H1 (cell line): ENCODE data around the gene GJD2. TPM values are rescaled to one million over a fixed set of nuclear protein-coding genes. Genes with fewer than 3 reads are reported as not detected.

Source experiments
- CTCF ChIA-PET: fragments of 300-600 bp; sonication (Branson Sonifier 250); formaldehyde crosslinking; loops from one replicate; lab custom pipeline; 2021; ENCODE audit not compliant: partially characterized antibody; lab: Charles Lee
- POLR2A ChIA-PET: fragments of 300-600 bp; sonication (Branson Sonifier 250); formaldehyde crosslinking; loops from one replicate; lab custom pipeline; 2021; ENCODE audit warnings: inconsistent platforms; ENCODE audit not compliant: partially characterized antibody; lab: Charles Lee
- DNase-seq, 2 experiments: peaks; one replicate each; pipeline versions ENCODE4 v3.0.0 to v3.0.0-alpha.2; 2010 to 2022; ENCODE audit warnings: low spot score in 2 of 2, low read depth in 1 of 2, mixed read lengths in 1 of 2
- FAIRE-seq: peaks from 2 replicates; lab custom pipeline; 2011; peaks lifted over from hg19 to GRCh38; lab: Jason Lieb, UNC
- H2AFZ ChIP-seq: 2 replicates; pipeline ENCODE4 v1.8.1; 2012; ENCODE audit warnings: low read length, inconsistent platforms
- H2AK5ac ChIP-seq: 2 replicates; pipeline ENCODE4 v1.6.1; 2013; ENCODE audit warnings: low read depth, low read length
- H2BK120ac ChIP-seq: replicated peaks from 2 replicates; pipeline ENCODE3; 2013; ENCODE audit warnings: low read depth, low read length, inconsistent platforms
- H2BK12ac ChIP-seq: 2 replicates; pipeline ENCODE4 v1.6.1; 2013; ENCODE audit warnings: low read depth, low read length
- H2BK15ac ChIP-seq: 2 replicates; pipeline ENCODE4 v1.6.1; 2013; ENCODE audit warnings: low read length
- H2BK20ac ChIP-seq: 2 replicates; pipeline ENCODE4 v1.6.1; 2013; ENCODE audit warnings: low read length
- H2BK5ac ChIP-seq: 2 replicates; pipeline ENCODE4 v1.6.1; 2013; ENCODE audit warnings: low read depth, low read length
- H3K14ac ChIP-seq: 2 replicates; pipeline ENCODE4 v1.6.1; 2013; ENCODE audit warnings: inconsistent platforms; ENCODE audit not compliant: insufficient read length
- H3K18ac ChIP-seq: 2 replicates; pipeline ENCODE4 v1.6.1; 2013; ENCODE audit warnings: low read length; ENCODE audit errors: extremely low read depth
- H3K23ac ChIP-seq: 2 replicates; pipeline ENCODE4 v1.6.1; 2013; ENCODE audit warnings: inconsistent platforms; ENCODE audit not compliant: insufficient read length
- H3K23me2 ChIP-seq: 2 replicates; pipeline ENCODE4 v1.6.1; 2013; ENCODE audit warnings: low read depth, low read length
- H3K27ac ChIP-seq: 2 replicates; pipeline ENCODE4 v1.6.1; 2011; ENCODE audit warnings: low read depth, low read length, inconsistent platforms
- H3K27me3 ChIP-seq, 4 experiments: replicated peaks in 1 of 4; 1 replicate in 1 of 4; 2 replicates in 3 of 4; pipeline versions ENCODE4 v1.6.1 to v1.8.1; 2011 to 2013; ENCODE audit warnings: low read length in 3 of 4, mild to moderate bottlenecking in 3 of 4, inconsistent platforms in 2 of 4, mixed read lengths in 2 of 4, moderate library complexity in 1 of 4; ENCODE audit not compliant: control insufficient read depth in 3 of 4, insufficient read depth in 3 of 4; ENCODE audit errors: extremely low read depth in 1 of 4
- H3K36me3 ChIP-seq, 4 experiments: 2 replicates each; pipeline versions ENCODE4 v1.6.1 to v1.8.1; 2011 to 2013; ENCODE audit warnings: mild to moderate bottlenecking in 4 of 4, low read length in 3 of 4, moderate library complexity in 2 of 4, control low read depth in 1 of 4, inconsistent platforms in 1 of 4; ENCODE audit not compliant: insufficient read depth in 4 of 4, control insufficient read depth in 2 of 4
- H3K4ac ChIP-seq: replicated peaks from 2 replicates; pipeline ENCODE3; 2013; ENCODE audit warnings: low read length, low read depth, mixed read lengths, inconsistent platforms; ENCODE audit not compliant: insufficient read length
- H3K4me1 ChIP-seq, 4 experiments: replicated peaks in 1 of 4; 1 replicate in 1 of 4; 2 replicates in 3 of 4; pipeline versions ENCODE4 v1.6.1 to v1.8.1; 2011 to 2013; ENCODE audit warnings: low read length in 3 of 4, inconsistent platforms in 2 of 4, mixed read lengths in 1 of 4; ENCODE audit not compliant: insufficient read depth in 4 of 4, control insufficient read depth in 3 of 4
- H3K4me2 ChIP-seq, 2 experiments: 2 replicates each; pipeline versions ENCODE4 v1.6.1 to v1.8.1; 2011 to 2013; ENCODE audit warnings: low read depth in 2 of 2, low read length in 2 of 2, control low read depth in 1 of 2, inconsistent platforms in 1 of 2, mild to moderate bottlenecking in 1 of 2; ENCODE audit not compliant: insufficient read depth in 1 of 2
- H3K4me3 ChIP-seq, 4 experiments: fragments of 200-600, 300-600 bp in 1 of 4; sonication (generic), shearing (Covaris generic), sonication (Bioruptor Twin) in 1 of 4; 2 replicates each; pipeline versions ENCODE4 v1.5.1 to v1.8.1; 2011 to 2016; ENCODE audit warnings: low read length in 4 of 4, low read depth in 3 of 4, control low read depth in 2 of 4, inconsistent platforms in 2 of 4, mild to moderate bottlenecking in 2 of 4, mixed read lengths in 1 of 4, moderate library complexity in 1 of 4; ENCODE audit not compliant: insufficient read depth in 2 of 4; ENCODE audit errors: extremely low read depth in 1 of 4
- H3K56ac ChIP-seq: replicated peaks from 2 replicates; pipeline ENCODE3; 2013; ENCODE audit warnings: low read depth, mild to moderate bottlenecking, mixed read lengths, low read length, inconsistent platforms; ENCODE audit not compliant: insufficient read length
- H3K79me1 ChIP-seq: 2 replicates; pipeline ENCODE4 v1.6.1; 2013; ENCODE audit warnings: low read depth, low read length, control low read depth
- H3K79me2 ChIP-seq, 2 experiments: 2 replicates each; pipeline versions ENCODE4 v1.6.1 to v1.8.1; 2012 to 2013; ENCODE audit warnings: low read length in 2 of 2, mild to moderate bottlenecking in 2 of 2, inconsistent platforms in 1 of 2; ENCODE audit not compliant: insufficient read depth in 2 of 2, control insufficient read depth in 1 of 2
- H3K9ac ChIP-seq, 4 experiments: replicated peaks in 1 of 4; 1 replicate in 1 of 4; 2 replicates in 3 of 4; pipeline versions ENCODE4 v1.6.1 to v1.8.1; 2011 to 2013; ENCODE audit warnings: low read depth in 3 of 4, low read length in 3 of 4, control low read depth in 2 of 4, mild to moderate bottlenecking in 2 of 4, moderate library complexity in 2 of 4, inconsistent platforms in 1 of 4; ENCODE audit errors: extremely low read depth in 1 of 4
- H3K9me3 ChIP-seq, 2 experiments: 2 replicates each; pipeline versions ENCODE4 v1.6.1 to v1.8.1; 2012 to 2013; ENCODE audit warnings: mild to moderate bottlenecking in 2 of 2, moderate library complexity in 2 of 2, control low read depth in 1 of 2, inconsistent platforms in 1 of 2, low read depth in 1 of 2, low read length in 1 of 2, mixed read lengths in 1 of 2; ENCODE audit not compliant: insufficient read depth in 2 of 2
- H4K20me1 ChIP-seq, 2 experiments: replicated peaks in 1 of 2; 2 replicates each; pipeline versions ENCODE3 to v1.8.1; 2011 to 2013; ENCODE audit warnings: inconsistent platforms in 2 of 2, low read length in 2 of 2, mild to moderate bottlenecking in 1 of 2; ENCODE audit not compliant: insufficient read depth in 2 of 2, control insufficient read depth in 1 of 2
- H4K5ac ChIP-seq: 2 replicates; pipeline ENCODE4 v1.6.1; 2013; ENCODE audit warnings: low read length, low read depth, mixed read lengths, inconsistent platforms; ENCODE audit not compliant: insufficient read length
- H4K8ac ChIP-seq: 2 replicates; pipeline ENCODE4 v1.8.0; 2013; ENCODE audit warnings: mild to moderate bottlenecking, moderate library complexity, low read length, inconsistent platforms; ENCODE audit not compliant: insufficient read depth; ENCODE audit errors: extremely low read depth
- H4K91ac ChIP-seq: replicated peaks from 2 replicates; pipeline ENCODE3; 2013; ENCODE audit warnings: low read length, mixed read lengths, inconsistent platforms; ENCODE audit not compliant: insufficient read length
- ATF3 ChIP-seq: IDR thresholded peaks from 2 replicates; pipeline ENCODE4 v1.6.1; 2011; ENCODE audit warnings: low read depth, mild to moderate bottlenecking, low read length; ENCODE audit not compliant: insufficient read depth
- EGR1 ChIP-seq: IDR thresholded peaks from 2 replicates; pipeline ENCODE4 v1.6.1; 2011; ENCODE audit warnings: low read depth, low read length, borderline replicate concordance
- MAX ChIP-seq: IDR thresholded peaks from 2 replicates; pipeline ENCODE4 v1.6.1; 2012; ENCODE audit warnings: inconsistent platforms
- NANOG ChIP-seq: IDR thresholded peaks from 2 replicates; pipeline ENCODE4 v1.6.1; 2011; ENCODE audit warnings: low read length, low read depth, mild to moderate bottlenecking, inconsistent platforms; ENCODE audit not compliant: insufficient read depth, poor library complexity, severe bottlenecking
- RBBP5 ChIP-seq: IDR thresholded peaks from 2 replicates; pipeline ENCODE4 v1.7.1; 2012; ENCODE audit warnings: low read depth, mild to moderate bottlenecking, inconsistent platforms, low read length, moderate library complexity, borderline replicate concordance
- SIN3A ChIP-seq, 2 experiments: IDR thresholded peaks in 1 of 2; conservative IDR thresholded peaks in 1 of 2; 2 replicates each; pipeline ENCODE4 v1.6.1; 2011 to 2012; ENCODE audit warnings: low read length in 2 of 2, improper control_type of control experiment in 1 of 2, low read depth in 1 of 2, mild to moderate bottlenecking in 1 of 2
- SIX5 ChIP-seq: IDR thresholded peaks from 2 replicates; pipeline ENCODE4 v1.6.1; 2011; ENCODE audit warnings: mild to moderate bottlenecking, low read depth, low read length
- SRF ChIP-seq: IDR thresholded peaks from 2 replicates; pipeline ENCODE4 v1.6.1; 2011; ENCODE audit warnings: mild to moderate bottlenecking, low read depth, low read length, moderate library complexity
- WGBS, 2 experiments: shearing (Covaris generic) in 1 of 2; methylation state at CpG; one replicate each; pipeline versions ENCODE4 v1.1.6 to v1.1.7; 2013 to 2015; ENCODE audit warnings: low lambda C conversion rate in 2 of 2, mixed read lengths in 2 of 2, inconsistent platforms in 1 of 2, low coverage in 1 of 2, missing lambda C conversion rate in 1 of 2; ENCODE audit not compliant: insufficient replicate concordance in 2 of 2, insufficient coverage in 1 of 2, insufficient read length in 1 of 2; ENCODE audit errors: extremely low coverage in 1 of 2, missing lambda C conversion rate in 1 of 2; 5-methylcytosine and 5-hydroxymethylcytosine counted together
- polyA plus RNA-seq, 7 experiments: library from polyadenylated mRNA; depleted of rRNA in 3 of 7; stranded (reverse) in 5 of 7; unstranded in 2 of 7; fragments of >200 nt in 5 of 7; fragments of 200-250 nt in 2 of 7; gene quantifications; 1 replicate in 5 of 7; 2 replicates in 1 of 7; 4 replicates in 1 of 7; pipeline versions ENCODE4 v1.2.1 to v1.2.3, GENCODE V29; 2011 to 2013; ENCODE audit warnings: missing spikeins in 2 of 7, mixed read lengths in 2 of 7
- total RNA-seq: library from RNA; stranded (reverse); fragmentation: NEBNext Ultra II Directional; extraction: Animal tissue kit (Norgen Biotek cat#: 25700); gene quantifications from 2 replicates; pipeline ENCODE4 v1.2.1, GENCODE V29; 2021
- TF ChIP-seq, protein P1 (sequence below): IDR thresholded peaks from 2 replicates; pipeline ENCODE4 v1.6.1; 2012; ENCODE audit warnings: low read length, inconsistent platforms

Gene GJD2
- total and polyA plus RNA-seq, 2 of the 8 experiments (the other 6 are each of a cell fraction or from before 2014, with no cell fraction given), result 0.39 to 0.54 TPM

DNA sequence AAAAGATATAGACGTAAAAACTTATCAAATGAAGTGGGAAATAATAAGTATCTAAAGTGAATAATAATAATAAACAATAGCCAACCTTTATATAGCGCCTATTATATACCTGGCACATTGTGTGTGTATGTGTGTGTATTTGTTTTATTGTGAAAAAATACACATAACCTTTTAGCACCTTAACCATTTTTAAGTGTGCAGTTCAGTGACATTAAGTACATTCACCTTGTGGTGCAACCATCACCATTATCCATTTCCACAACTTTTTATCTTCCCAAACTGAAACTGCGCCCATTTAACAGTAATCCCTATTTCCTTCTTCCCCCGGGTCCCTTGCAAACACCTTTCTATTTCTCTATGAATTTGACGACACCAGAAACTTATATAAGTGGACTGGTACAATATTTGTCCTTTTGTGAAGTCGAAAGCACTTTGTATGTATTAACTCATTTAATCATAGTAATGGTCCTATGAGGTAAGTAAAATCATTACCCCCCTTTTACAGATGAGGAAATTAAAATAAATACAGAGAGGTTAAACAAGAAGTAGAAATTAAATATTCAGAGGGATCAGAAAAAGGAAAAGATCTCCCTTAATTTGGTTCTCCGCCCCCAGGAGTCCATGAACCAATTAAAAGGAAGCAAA is 33.5 kb downstream of the GJD2 start:
- FAIRE-seq, result no peak
- no peak overlapping the region for H3K23ac ChIP-seq

More for the DNA sequence above, 33.5 kb downstream of the GJD2 start:
- Histone ChIP-seq H3K4me2 (peak overlapping the region; percentile 29 to 59; a peak in 2 of 4 replicates), H4K20me1 (no peaks in the 10 kb centered on the region), H2BK5ac (no peak overlapping the region), H2BK20ac (no peak overlapping the region), H3K4me1 (peaks cover 0 to 11% (median 4%) of the 10 kb centered on the region in 4 experiments; a peak in 3 of 7 replicates), H3K79me1 (no peaks in the 10 kb centered on the region), H3K27me3 (no peaks in the 10 kb centered on the region), H3K56ac (no peak overlapping the region), H2BK120ac (no peak overlapping the region), H4K5ac (no peak overlapping the region), H3K79me2 (no peaks in the 10 kb centered on the region), H3K4ac (no peak overlapping the region), H4K91ac (no peak overlapping the region), H3K36me3 (no peaks in the 10 kb centered on the region), H2BK15ac (no peak overlapping the region), H2AK5ac (no peak overlapping the region), H4K8ac (no peak overlapping the region), H2BK12ac (no peak overlapping the region), H3K4me3 (peak overlapping the region in 3 of 4 experiments; percentile 27 to 53 (median 32); a peak in 6 of 8 replicates), H3K9ac (no peak overlapping the region), H3K27ac (no peak overlapping the region), H3K23me2 (no peaks in the 10 kb centered on the region), H3K14ac (no peak overlapping the region), H3K9me3 (no peaks in the 10 kb centered on the region), H3K18ac (no peak overlapping the region), H2AFZ (no peak overlapping the region)
- CTCF ChIA-PET, result interaction anchor here (0.5 to 4.0 kb wide), 3 partner anchors 13 to 910 kb away, joined by 3 to 25 read pairs (median 3); no protein-coding TSS in a partner anchor
- 77% methylated on average over 7 of the region's 7 CpGs; no CpG with 5 or more reads in 1 of the 2 experiments for WGBS, 2 experiments
- DNase-seq, result no peak
- TF ChIP-seq EGR1 (no peak), NANOG (no peak), ATF3 (no peak), RBBP5 (no peak), MAX (no peak), SIN3A (conservative IDR thresholded peaks at IDR 0.05 in 1 of 2, IDR thresholded peaks at IDR 0.05 in 1 of 2; ENCODE audit: low read depth in 1 of 2, low read length in 2 of 2) (no peak), SIX5 (no peak), SRF (no peak)
- TF ChIP-seq, protein P1, sequence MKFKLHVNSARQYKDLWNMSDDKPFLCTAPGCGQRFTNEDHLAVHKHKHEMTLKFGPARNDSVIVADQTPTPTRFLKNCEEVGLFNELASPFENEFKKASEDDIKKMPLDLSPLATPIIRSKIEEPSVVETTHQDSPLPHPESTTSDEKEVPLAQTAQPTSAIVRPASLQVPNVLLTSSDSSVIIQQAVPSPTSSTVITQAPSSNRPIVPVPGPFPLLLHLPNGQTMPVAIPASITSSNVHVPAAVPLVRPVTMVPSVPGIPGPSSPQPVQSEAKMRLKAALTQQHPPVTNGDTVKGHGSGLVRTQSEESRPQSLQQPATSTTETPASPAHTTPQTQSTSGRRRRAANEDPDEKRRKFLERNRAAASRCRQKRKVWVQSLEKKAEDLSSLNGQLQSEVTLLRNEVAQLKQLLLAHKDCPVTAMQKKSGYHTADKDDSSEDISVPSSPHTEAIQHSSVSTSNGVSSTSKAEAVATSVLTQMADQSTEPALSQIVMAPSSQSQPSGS, result no peak
- POLR2A ChIA-PET, result interaction anchor here (0.6 to 0.7 kb wide), 2 partner anchors 8 to 26 kb away, joined by 3 read pairs; no protein-coding TSS in a partner anchor
